NOMO-1 treated with DMSO at 0.1 percent for 48 hours (cell line): Measurements from ENCODE around the gene ZWILCH.
"Not testable (repeated sequence)": the region's sequence is repeated elsewhere in the genome, so short reads cannot be mapped to it uniquely, and the experiment has no call there.

ENCODE experiments used
- DNase-seq: peaks from one replicate; lab custom pipeline; 2025; ENCODE audit not compliant: unreplicated experiment; lab: John Stamatoyannopoulos, UW

ZWILCH gene

DNA sequence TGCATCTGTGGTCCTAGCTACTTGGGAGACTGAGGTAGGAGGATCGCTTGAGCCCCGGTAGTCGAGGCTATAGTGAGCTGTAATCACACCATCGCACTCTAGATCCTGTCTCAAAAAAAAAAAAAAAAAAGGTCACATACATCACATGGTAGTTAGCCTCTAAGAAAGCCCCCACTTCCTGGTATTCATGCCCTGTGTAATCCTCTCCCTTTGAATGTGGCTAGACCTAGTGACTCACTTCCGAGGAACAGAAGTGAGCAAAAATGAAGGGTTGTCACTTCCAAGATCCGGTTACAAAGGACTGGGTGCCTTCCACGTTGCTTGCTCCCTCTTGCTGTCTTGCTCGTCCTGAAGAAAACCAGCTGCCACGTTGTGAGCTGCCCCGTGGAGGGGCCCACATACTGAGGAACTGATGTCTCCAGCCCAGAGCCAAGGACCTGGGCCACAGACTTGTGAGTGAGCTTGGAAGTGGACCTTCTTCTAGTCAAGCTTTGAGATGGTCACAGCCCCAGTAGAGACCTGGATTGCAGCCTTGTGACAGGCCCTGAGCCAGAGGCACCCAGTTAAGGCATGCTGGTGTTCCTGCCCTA is 73.3 kb downstream of the ZWILCH start:
- DNase-seq = peak; percentile 23

DNA sequence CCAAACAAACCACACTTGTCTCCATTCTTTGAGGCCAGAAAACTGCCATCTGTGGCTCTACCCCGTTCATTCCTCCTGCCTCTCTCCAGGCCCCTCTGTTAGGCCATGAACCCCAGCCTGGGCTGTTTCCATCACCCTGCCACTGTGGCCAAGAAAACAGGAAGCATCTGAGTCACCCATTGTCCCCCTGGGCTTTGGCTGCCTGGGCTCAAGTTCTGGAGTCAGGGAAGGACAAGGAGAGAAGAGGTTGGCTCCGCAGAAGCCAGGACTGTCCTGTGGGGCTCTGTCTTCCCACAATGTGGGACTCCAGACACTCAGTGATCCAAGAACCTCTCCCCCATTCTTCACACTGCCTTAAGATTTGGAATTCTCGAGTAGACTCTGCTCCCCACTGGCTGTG is 75.5 kb downstream of the ZWILCH start:
- DNase-seq = no peak

DNA sequence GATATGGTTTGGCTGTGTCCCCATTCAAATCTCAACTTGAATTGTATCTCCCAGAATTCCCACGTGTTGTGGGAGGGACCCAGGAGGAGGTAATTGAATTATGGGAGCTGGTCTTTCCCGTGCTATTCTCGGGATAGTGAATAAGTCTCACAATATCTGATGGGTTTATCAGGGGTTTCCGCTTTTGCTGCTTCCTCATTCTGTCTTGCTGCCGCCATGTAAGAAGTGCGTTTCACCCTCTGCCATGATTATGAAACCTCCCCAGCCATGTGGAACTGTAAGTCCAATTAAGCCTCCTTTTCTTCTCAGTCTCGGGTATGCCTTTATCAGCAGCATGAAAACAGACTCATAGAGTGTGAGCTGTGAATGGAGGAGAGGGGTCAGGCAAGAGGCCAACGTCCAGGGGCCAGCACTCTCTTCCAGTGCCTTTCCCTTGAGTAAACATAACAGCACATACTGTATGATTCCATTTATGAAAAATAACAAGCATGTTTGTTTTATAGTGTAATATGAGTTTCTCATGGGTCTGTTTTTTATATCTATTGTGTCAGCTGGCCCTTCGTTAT is 76.9 kb downstream of the ZWILCH start:
- peak; percentile 56 for DNase-seq

DNA sequence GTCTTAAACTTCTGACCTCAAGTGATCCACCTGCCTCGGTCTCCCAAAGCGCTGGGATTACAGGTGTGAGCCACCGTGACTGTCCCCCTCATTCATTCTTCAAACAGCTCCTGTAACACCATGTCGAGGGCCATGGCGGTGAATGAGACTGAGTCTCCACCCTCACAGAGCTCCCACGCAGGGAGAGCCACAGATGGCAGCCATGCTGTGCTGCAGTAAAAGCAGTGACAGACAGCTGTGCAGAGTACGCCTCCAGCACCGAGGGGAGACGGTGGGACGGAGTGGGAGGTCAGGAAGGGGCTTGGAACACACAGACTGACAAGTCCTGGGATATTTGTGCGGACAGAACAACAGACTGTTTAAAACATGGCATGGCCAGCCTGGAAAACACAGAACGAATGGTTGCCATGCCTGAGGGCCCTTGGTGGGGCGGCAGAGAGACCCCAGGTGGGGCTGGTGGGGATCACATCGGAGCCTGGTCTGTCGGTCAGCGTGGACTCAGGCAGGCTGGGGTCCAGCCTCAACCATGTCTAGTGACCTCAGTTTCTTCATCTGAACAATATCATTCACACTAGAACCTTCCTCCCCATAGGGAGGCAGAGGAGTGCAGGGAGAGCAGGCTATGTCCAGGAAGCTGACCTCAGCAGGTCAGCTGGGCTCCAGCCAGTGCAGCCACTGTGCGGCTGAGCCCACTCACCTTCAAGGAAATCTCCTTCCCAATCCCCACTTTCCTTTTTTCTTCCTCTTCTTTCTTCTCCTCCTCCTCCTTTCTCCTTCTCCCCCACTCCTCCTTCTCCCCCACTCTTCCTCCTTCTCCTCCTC is 81.2 kb downstream of the ZWILCH start:
- DNase-seq = no peak

DNA sequence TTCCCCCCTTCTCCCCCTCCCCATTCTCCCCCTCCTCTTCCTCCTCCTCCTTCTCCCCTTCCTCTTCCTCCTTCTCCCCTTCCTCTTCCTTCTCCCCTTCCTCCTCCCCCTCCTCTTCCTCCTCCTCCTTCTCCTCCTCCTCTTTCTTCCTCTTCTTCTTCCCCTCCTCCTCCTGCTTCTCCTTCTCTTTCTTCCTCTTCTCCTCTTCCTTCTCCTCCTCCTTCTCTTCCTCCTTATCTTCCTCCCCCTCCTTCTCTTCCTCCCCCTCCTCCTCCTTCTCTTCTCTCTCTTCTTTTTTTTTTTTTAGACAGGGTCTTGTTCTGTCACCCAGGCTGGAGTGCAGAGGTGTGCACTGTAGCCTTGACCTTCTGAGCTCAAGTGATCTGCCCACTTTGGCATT is 81.9 kb downstream of the ZWILCH start:
- DNase-seq = no peak

DNA sequence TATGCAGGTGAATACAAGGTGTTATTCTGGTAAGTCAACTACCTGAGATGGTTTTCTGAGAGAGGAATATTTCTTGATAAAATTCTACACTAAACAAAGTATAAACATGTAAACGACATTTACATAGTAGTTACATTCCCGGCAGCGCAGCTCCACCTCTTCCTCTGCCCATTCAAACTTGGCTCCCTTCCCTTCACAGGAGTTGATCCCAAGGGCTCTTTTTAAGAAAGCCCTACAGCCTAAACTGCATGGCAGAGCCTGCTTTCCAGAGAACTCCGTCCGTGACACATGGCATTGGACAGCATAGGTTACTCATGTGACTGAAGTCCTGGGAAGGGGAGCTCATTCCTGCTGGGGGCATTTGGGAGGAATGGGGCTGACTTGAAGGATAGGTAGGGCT is 82.6 kb downstream of the ZWILCH start:
- DNase-seq = no peak

DNA sequence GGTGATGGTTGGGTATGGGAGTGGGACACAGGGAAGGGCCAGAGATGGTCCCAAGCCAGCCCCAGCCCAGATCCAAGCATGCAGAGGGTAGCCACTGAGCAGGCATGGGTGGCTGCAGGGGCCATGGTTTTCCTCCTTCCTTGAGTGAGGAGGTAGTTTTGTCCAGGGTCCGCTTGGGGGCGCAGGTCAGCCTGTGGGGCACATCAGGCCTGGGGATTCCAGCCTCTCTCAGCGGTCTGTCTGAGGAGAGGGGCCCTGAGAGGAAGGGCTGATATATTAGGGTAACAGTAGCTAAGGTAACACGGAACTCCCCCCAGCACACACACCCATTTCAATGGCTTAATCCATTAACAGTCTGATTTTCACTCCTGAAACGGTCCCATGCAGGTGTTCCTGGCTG is 83.4 kb downstream of the ZWILCH start:
- DNase-seq = no peak

DNA sequence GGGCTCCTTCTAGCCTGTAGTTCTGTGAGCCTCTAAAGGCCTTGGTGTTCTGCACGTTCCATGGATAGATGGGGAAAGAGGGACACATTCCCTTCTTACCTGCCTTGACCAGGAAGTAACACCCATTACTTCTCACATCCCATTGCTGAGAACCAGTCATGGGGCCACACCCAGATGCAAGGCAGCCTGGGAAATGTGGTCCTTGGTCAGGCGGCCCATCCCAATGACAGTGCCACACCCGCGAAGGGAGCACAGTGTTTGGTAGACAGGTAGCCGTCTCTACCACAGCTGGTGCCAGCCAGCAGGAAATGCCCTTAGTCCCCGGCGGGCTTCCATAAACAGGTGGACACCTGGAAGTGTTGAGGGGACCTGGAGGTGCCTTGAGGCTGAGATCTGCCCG is 83.8 kb downstream of the ZWILCH start:
- DNase-seq = no peak

DNA sequence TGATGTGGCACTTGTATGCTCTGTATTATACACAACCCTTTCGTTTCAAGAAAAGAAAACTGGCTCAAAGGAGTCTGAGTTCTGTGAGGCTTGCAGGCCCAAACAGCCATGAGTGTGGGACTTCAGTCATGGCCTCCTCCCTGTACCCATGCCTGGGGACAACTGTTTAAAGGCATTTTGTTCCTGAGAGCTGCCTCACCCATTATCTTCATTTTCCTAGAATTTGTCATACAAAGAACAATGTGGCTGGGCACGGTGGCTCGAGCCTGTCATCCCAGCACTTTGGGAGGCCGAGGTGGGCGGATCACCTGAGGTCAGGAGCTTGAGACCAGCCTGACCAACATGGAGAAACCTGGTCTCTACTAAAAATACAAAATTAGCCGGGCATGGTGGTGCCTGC is 84.3 kb downstream of the ZWILCH start:
- DNase-seq = not testable (repeated sequence)

DNA sequence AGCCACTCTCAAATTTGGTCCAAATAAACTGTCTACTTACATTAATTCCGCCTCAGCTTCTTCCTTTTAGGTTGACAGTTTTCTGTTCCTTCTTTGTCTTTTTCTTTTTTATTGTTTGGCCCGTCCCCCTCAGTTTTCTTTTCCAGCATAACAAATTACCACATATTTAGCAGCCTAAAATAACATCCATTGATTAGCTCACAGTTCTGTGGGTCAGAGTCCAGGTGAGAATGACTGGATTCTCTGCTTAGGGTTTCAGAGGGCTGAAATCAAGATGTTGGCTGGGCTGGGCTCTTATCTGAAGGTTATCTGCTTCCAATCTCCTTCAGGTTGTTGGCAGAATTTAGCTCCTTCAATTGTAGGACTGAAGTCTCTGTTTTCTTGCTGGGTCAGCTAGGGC is 85.3 kb downstream of the ZWILCH start:
- DNase-seq = no peak

DNA sequence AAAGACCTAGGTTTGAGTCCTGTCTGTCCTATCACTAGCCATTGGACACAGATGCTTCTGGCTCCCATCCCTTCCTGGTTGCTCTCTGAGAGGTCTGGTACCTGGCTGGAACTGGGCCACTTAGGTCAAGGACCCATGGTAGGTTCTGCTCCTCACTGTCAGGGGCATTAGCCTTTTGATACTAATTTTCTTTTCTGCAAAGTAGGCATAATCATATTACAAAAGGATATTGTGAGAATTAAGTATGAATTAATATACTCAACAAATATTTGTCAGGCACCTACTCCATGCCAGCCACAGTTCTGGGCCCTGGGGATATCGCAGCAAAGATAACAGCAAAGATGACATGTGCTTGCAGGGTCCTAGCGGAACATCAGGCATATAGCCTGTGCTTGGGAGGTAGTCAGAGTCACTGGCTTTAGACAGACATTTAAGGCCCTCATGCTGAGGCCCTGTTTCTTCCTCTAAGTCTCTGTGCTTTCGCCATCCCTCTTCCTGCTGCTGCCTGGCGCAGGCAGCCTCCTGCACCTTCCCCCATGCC is 86.3 kb downstream of the ZWILCH start:
- DNase-seq = no peak

DNA sequence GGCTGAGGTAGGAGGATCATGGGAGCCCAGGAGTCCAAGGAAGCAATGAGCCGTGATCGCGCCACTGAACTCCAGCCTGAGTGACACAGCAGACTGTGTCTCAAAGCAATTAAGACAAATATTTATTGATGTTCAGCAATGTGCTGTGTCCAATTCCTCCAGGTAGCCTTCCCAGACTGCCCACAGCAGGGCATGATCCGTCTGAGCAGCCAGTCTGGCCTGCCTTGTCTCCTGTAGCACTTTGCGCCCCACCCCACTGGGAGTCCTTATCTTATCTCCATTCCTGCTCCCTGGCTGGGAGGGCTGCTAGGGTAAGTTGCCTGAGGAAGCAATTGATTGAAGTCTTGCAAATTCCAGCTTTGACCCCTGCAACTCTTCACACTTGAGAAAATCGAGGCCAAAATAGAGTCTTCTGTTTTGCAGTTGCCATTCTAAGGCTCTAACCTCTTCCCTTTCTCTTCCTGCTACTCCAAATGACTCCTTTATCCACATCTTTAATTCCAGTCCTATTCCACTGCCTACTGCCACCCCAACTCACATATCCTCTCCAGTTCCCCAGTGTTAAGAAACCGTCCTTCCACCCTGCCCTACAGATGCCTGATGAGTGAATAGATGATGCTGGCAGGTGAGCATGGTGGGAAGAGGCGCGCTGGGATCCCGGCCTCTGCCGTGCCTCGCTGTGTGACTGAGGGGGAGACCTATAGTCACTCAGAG is 87.5 kb downstream of the ZWILCH start:
- no peak for DNase-seq

DNA sequence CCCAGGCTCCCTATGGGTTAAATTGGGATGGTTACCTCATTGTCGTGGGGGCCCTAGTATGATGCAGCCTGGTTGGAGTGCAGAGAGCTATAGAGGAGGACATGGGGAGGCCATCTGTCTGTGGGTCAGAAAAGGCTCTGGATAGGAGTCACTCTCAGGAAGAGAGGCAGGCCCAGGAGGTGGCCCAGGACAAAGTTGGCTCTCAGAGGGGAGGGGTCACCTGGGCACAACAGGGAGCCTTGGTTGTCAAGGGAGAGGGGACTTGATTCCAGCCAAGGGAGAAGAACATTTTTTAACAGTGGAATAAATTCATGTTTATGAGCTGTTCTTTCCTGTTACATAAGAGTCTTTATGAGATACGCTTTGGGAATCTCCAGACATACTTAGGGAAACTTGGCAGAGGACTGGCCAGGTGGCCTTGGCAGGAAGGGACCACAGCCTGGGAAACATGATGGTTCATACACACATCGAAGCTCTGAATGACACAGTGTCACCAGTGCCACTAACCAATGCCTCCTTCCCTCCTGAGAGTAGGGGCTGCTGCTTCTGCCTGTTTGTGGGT is 88.2 kb downstream of the ZWILCH start:
- DNase-seq = no peak

DNA sequence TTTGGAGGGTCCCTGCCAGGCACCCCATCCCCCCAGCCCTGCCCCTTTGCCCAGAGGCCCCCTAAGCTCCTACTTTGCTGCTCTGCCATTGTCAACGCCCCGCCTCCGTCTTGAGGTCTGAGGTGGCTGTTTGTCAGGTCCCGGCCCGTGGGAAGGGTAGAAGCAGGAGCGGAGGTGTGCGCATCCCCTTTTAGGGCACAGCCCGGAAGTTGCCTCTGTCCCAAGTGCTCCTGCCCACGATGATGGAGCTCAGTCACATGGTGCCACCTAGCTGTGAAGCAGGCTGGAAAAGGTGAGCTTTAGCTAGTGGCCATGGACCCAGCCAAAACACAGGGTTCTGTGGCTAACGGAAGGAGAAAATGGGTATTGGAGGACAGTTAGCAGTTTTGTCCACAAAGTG is 89.2 kb downstream of the ZWILCH start:
- DNase-seq = no peak

DNA sequence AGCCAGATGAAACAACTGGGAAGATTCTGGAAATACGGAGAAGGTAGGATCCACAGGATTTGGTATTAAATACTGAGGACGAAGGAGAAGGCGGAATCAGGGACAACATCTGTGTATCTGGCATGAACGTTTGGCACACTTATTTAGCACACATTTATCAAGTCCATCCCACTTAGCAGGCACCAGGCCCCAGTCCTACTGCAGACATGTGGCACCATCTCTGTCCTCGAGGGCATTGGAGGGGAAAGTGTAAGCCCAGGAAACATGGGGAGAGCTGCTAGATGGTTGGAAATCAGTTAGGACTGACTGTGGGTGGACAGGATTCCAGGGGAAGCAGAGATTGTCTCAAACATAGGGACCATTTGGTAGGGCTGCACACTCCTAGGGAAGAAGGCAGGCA is 89.7 kb downstream of the ZWILCH start:
- no peak for DNase-seq

DNA sequence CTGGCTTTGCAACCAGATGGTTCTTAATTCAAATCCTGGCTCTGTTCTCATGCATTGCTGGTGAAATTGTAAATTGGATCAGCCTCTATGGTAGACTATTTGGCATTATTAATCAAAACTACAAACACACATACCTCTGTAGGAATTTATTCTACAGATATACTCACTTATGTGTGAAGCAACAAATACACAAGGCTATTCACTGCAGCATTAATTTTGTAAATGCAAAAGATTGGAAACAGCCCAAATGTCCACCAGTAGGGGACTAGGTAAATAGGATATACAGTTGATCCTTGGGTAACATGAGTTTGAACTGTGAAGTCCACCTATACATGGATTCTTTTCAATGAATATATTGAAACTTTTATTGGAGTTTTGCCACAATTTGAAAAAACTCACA is 90.2 kb downstream of the ZWILCH start:
- DNase-seq = no peak

DNA sequence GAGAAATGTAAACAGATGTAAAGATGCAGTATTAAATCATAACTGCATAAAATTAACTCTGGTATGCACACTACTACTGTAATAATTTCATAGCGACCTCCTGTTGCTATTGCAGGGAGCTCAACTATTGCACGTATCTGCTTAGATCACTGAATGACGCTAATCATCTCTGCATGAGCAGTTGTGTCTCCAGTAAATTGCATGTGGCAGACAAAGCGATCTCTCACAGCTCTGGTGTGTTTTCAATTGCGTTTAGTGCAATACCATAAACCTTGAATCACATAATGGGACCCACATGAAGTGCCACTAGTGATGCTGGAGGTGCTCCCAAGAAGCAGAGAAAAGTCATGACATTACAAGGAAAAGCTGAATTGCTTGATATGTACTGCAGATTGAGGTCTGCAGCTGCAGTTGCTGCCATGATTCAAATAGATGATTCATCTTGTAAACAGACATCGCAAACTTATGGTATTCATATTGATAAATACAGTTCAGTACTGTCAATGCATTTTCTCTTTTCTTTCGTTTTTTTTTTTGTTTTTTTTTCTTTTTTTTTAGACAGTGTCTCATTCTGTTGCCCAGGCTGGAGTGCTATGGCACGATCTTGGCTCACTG is 90.9 kb downstream of the ZWILCH start:
- DNase-seq = no peak

DNA sequence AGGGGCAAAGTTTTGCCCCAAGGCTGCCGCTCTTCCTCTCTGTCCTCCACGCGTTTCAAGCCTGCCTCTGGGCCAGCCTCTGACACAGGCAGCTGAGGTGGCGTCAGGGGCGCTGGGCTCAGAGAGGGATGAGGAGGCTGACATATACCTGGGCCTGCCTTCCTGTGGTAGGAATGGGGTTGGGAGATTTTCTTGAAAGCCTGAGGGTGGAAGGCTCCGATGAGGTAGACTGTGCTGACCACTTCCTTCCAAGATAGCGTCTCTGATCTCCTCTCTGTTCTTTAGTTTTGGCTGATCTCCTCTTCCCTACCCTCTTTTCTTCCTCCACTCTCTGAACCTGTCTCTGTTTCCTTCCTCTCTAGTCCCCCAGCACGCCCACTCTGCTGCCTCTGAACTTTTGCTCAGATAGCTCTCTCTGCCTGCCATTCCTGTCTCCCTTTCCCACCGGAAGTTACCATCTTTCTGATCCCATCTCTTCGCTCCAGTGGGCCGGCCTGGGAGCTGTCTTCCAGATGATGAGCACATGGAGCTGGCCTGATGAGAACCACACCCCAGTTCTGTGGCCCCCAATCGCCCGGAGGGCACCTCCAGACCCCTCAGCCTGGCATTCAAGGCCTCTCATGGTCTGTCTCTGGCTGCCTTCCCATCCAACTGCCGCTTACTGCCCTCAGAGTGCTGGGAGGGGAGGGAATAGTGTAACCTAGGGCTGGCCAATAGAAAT is 93.1 kb downstream of the ZWILCH start:
- DNase-seq = no peak
